Anterior cingulate cortex (tissue), 58 donors: ENCODE data around the gene ST7.
"Not testable (repeated sequence)": the region's sequence is repeated elsewhere in the genome, so short reads cannot be mapped to it uniquely, and the experiment has no call there.

ENCODE experiments used
- DNase-seq, 58 donors: peaks; one replicate each; lab custom pipeline; 2025; lab: John Stamatoyannopoulos, UW

ST7 gene

DNA sequence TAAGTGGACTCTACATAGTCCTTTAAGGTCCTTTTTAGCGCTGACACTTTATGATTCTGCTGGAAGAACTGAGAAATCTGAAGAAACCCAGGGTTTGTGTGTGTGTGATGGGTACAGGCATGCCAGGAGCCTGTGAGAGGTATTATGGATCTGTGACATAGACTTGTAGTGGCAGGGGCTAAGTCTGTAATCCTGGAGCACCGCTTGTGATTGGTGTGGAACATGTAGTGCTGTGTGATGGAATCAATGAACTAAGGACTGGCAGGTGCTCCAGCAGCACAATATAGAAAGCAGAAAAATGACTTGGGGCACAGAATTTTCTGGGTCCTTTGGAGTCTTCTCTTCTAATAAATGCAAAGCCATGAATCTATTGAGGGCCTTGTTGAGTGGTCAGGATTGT, 163.9 kb downstream of the ST7 start:
- DNase-seq, result no peak

DNA sequence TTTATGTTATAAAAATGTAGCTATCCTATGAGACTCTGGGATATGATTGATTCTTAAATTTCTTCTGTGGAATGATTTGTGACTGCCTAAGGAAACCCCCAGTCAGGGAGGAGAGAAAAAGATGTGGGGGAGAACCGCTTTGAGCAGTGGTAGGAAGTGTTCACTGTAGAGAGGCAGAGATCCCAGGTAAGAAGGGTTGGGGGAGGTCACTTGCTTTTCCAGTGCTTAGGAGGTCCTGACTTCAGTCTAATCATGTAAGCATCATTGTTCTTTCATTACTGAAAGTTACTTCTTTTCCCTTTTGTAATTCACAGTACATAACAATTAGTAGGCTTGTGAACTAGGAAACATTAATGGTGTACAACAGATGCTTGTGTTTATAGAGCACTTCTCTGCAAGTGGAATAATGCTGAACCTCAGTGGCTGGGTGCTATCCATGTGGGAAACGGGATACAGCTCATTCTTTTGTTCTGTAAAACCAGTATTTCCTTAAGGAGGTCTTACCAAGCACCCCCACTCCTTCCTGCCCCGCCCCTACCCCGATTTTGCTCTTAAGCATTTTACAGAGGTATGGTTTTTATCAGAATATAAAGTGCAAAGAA, 165.4 kb downstream of the ST7 start:
- no peak for DNase-seq

DNA sequence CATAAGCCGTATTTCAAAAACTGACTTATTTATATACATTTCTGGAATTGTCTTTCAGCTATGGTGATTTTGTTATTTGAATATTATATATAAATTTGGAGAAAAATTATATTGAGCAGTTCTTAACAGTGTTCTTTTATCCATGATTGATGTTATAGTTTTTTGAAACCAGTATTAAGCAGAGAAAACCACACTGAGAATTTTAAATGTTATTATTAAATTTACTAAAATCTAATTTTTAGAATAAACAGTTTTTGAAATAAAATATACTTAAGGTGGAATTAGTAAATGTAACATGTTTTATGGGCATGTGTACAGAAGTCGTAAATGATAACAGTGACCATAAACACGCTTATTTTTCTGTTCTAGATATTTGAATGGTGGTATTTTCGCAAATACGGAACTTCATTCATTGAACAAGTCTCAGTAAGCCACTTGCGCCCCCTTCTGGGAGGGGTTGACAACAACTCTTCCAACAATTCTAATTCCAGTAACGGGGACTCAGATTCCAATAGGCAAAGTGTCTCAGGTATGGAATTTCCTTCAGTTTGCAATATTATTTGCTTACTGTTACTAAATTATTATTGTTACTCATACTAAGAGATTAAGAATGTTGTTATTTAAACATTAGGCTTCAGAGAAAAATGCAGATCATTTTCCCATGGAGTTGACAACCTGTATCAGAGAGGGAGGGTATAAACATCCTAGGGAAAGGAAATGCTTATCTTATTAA, 166.1 kb downstream of the ST7 start:
- peak in 44 of 58 donors; percentile 4 to 78 (median 40) for DNase-seq

DNA sequence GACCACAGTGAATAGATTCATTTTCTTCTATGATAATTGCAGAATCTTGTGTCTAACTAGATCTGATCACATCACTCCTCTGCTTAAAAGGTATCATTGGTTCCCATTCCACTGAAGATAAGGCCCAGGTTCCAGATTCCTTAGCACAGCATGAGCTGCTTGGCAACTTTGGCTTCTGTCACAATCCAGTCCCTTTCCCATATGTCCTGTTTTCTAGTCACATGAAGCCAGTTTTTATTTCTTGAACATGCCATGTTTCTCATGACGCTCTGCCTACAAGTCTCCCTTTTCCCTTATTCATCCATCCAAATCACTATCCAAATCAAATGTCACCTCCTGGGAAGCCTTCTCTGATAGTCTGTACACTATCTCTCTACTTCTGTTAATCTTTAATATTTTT, 167.0 kb downstream of the ST7 start:
- not testable (repeated sequence) for DNase-seq

DNA sequence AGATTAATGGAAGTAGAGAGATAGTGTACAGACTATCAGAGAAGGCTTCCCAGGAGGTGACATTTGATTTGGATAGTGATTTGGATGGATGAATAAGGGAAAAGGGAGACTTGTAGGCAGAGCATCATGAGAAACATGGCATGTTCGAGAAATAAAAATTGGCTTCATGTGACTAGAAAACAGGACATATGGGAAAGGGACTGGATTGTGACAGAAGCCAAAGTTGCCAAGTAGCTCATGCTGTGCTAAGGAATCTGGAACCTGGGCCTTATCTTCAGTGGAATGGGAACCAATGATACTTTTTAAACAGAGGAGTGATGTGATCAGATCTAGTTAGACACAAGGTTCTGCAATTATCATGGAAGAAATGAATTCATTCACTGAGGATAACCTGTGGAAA, 168.7 kb downstream of the ST7 start:
- DNase-seq, result not testable (repeated sequence)

DNA sequence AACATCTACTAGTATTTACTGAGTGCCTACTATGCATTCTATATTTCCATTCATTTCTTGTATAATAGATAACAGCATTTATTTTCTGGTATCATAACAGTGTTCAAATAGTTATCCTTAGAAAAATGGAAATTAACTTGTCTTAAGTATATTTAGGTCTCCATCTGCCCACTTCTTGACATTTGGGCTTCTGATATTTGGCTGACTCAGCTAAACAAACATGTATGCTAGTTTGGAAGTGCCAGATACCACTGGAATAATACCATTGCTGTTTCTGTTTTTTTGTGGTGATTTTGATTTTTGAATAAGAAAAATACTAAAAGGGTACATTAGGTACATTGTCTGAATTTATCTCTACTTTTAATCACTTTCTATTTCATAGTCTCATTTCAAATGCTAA, 169.2 kb downstream of the ST7 start:
- no peak for DNase-seq

DNA sequence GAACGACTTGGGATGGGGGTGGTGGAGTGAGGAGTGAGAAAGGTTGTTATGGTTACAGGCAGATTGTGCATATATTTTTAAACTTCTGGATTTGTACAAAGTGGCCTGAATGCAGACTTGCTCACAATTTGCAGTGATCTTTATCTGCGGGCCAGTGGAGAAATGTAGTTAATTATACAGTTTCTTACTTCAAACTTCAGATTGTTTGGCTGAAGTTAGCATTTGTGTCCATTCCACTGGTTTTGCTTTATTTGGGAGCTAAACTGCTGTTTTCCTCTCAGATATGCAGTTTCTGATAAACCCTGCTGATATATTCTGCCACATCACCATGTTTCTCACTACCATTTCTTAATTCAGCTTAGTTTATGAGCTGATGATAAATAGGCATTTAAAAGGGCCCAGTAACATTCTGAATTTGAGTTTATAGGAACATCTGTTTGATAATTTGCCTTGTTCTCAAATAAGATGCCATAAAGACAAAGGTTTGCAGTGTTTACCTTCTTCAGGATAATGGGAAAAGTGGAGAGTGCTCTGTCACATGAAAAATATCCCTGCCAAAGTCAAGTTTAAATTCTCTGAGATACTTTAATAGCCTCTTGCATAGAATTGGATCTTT, 170.1 kb downstream of the ST7 start:
- peak in 3 of 58 donors; percentile 1 to 36 (median 21) for DNase-seq

DNA sequence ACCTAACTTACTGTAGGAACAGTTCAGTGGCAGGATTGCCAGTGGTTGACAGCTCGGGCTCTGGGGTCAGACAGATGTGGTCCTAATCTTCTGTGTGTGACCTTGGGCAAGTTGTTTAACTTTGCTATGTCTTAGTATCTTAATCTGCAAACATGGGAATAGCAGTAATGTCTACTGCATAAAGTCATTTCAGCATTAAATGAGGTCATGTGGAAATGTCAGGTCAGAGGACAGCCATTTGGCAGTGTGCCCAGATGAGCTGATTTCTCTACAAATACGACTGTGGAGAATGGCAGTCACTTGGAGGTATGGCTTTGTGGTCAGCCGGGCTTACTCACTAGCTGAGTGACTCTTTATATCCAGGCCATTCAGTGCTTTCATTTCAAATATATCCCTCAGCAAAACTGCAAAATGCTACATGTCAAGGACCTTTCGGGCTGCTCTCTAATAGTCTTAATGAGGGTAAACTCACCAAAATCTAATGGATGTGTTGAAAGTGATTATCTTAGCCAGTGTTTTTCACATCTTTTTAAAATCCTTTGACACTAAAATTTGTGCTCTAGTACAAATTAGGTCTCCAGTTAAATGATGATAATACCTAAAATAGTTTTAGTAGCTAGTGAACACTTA, 171.4 kb downstream of the ST7 start:
- DNase-seq, result peak in 5 of 58 donors; percentile 0 to 80 (median 4)

DNA sequence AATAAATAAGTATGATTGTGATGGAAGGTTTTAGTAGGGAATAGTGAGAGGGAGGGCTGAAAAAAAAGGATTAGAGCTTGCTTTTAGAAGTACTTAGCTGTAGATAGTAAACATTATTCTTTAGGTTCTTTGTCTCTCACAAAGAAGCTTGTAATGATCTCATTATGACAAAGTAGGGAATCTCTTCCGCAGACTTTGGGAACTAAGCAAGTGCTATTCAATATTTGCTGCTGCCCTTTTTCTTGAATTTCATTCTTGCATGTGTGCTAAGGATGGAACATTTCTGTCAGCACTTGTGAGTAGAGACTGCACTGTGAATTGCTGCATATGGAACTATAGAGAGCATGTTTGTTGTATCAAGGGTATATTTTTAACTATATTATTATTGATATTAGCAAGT, 173.4 kb downstream of the ST7 start:
- no peak for DNase-seq

DNA sequence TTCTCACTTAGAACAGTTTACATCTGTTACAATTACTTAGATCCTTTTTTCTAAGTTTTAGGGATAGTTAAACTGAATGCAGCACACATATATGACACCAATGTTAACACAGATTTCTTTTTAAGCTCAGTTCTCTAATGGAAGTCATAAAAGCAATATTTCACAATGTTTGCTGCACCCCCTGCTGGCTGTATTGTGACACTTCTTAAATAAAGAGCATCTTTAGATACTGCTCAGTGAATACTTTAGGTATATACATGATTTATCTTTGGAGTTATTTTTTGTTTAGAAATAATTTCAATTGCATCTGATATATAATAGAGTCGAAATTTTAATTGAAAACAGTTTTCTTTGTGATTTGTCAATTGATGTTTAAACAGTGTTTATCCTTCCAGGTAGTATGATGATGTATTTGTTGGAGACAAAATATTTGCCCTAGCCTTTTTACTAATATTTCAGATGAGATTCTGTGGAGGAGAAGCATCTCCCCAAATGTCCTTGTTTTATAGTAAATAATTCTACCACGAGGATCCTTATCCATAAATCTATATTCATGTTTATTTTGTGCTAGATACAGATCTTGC, 174.4 kb downstream of the ST7 start:
- peak in 15 of 58 donors; percentile 7 to 58 (median 21) for DNase-seq

DNA sequence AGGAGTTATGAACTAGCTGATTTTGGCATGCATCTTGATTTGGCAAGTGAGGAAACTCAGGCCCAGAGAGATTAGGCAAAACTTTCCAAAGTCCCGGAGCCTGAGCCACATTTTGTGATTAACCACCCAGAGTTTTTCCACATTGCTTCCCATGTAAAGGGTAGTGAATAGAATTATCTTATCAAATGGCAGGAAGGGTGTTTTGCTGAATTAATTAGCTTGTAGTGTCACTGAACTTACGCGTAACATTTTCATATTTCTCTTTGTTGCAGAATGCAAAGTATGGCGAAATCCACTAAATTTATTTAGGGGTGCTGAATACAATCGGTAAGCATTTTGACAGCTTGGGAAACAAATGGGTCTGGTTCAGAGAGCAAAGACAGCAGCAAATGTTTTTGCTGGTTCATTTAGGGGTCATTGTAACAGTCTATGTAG, 176.2 kb downstream of the ST7 start:
- DNase-seq, result no peak

DNA sequence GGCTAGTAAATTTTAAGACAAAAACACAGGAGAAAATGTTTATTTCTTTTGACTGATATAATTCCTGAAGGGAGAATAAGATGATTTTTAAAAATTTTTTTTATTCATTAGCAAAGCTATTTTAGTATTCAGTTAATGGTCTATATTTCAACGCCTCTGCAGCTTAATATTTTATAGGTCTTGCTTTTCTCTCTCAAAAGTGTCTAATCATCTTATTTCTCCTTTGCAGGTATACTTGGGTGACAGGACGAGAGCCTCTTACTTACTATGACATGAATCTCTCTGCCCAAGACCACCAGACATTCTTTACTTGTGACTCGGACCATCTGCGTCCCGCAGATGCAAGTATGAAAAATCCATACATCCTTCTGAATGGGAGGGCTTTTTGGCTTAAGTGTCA, 177.0 kb downstream of the ST7 start:
- DNase-seq, result no peak

DNA sequence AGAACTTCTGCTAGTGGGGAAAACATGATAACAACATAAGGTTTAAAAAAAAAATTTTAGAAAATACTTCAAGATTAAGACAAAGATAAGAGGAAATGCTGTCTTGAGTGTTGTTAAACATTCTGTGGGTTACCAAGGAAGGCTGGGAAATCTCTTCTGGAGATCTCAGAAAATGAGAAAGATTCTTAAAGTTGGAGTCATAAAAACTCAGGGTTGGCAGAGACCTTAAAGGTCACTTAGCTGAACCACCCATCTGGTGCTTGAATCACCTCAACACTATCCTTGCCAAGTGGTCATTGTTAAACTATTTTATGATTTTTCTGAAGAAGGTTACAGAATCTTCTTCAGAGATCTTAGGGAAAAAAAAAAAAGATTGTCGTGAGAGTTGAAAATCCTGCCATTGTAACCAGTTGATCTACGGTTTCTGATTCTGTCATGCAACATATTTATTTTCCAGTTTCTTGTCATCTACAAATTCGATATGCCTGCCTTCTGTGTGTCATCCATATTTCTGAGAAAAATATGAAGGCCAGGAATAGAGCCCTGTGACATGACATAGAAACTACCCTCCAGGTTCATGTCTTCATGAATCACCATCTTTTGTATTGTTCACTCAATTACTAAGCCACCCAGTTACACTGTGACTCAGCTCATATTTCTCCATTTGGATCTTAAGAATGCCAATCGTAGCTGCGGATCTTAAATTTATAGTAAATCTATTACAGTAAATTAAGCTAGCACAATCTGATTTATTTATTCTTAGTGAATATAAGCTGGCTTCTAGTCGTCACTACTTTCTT, 179.2 kb downstream of the ST7 start:
- no peak for DNase-seq

DNA sequence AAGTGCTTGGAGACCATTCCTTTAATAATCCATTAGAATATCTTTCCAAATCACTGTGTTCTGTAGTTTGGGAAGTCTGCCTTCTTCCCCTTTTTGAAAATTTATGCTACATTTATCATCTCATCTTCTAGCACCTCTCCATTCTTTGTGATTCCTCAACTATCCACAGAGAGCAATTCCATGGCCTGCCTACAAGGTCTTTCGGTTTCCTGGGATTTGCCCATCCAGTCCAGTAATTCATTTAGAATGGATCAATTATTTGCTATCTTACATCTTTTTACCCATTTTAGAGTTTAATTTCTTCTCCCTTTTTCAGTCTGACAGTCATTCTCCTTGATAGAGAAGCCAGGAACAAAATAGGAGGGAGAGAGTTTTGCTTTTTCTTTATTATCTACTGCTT, 179.8 kb downstream of the ST7 start:
- DNase-seq, result no peak

DNA sequence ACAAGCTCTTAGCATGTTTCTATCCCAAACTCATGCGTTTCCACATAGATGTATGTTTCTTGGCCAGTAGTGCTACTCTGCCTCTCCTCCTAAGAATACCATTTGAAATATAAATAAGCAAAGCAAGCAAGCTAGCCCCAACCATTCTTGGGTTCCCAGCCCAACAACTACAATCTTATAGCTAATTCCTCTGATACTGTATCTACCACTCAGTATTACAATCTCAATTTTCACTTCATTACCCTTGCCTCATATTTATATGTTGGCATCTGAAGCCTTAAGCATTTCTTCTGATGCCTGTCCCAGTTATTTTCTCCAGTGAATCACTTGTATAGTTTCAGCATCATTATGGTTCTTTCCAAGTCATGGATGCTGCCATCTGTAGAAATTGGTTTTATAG, 181.1 kb downstream of the ST7 start:
- no peak for DNase-seq

DNA sequence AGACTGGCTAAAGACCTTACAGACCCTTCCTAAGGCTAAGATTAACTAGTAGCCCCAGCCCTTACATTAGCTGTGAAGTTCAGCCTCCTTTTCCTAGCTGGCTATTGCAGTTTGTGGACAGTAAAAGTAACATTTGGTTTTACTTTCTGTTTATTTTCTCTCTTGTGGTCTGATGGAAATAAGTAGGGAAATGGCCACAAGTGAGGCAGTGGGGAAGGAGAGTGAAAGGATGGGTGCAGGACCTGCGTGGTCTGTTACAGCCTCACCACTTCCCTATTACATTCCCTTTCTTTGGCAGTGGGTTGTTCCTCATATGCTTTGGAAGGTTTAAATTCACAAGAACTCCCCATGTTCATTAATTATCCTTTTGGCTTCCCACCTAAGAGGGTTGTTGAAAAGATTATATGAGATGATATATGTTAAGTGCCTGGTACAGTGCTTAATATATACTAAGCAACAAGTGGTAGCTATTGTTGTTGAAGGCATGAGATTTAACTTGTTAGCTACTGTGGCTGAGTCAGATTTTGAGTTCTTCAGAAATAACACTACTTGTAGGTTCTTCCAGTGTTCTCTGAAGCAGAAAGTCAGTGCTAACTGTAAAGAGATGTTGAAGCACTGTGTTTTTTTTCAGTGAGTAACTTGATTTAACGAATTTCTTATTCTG, 181.7 kb downstream of the ST7 start:
- no peak for DNase-seq

DNA sequence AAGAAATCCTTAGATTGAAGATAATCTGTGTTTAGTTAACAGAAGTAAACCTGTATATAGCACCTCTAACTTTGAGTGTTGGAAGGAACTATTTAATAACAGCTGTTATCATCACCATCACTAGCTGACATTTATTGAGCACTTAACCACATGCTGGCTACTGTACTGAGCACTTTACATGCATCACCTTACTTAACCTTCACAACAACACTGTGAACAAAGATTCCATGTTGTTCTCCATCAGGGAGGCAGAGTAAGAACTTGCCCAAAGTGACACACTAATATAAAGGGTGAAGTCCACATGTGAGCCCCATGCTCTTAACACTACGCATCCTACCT, 182.2 kb downstream of the ST7 start:
- no peak for DNase-seq

DNA sequence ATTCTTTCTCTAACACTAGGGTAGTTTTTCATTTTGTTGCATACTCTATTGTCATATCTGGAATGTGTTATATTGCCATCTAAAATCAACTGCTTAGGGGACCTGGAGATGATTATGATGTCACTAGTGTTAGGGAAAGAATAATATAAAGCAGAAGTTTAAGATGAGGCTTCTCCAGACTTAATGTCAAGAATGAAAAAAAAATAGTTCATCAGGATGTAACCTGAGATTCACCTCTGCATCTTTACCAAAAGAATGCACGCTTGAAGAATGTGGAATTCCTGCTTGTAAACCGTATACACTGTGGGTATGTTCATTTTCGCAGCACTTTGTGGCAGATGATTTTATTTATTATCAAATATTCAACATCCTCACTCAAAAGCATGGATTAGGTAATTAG, 184.6 kb downstream of the ST7 start:
- DNase-seq, result no peak

DNA sequence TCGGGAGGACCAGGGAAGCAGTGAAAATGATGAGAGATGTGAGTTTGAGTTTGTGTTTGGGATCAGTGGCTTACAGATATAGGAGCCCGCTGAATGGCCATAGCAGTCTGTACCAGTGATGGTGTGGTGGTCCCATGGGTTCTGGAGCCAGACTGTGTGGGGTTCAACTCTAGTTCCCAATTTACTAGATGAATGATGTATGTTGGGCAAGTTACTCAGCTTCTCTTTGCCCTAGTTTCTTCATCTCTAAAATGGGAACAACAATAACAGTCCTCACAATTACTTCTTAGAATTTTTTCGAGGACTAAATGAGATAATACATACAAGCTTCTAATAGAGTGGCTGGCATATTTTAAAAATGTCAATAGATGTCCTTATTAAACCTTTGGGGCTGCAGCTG, 185.2 kb downstream of the ST7 start:
- DNase-seq, result no peak

DNA sequence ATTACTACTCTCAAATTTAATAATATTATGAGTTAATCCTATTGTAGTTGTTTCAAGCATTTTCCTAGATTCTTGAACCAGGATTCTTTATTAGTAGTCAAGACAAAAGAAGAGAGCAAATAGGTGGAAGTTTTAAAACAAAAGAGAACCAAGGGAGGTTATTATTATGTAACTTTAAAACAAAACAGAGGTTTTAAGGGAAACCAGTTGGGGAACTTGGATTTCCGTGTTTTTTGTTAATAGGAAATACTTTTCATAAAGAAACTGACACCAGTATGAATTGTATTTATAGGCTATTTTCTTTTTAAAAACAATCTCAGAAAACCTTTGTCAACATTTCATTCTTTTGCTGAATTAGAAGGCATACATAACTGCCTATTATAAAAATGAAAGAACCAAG, 185.7 kb downstream of the ST7 start:
- DNase-seq, result no peak
